ENCODE measurements around the gene TPST2. TPM values are rescaled to one million over a fixed set of nuclear protein-coding genes. Genes with fewer than 3 reads are reported as not detected.

The TPST2 gene
- total and polyA plus RNA-seq, 12 donors: 15.7 to 167 (median 57.0) TPM

GRCh38 chr22:26565889-26566288 is 24.0 kb downstream of the TPST2 start:
- Histone ChIP-seq H3K4me3 (no peak overlapping the region), H3K4me1 (replicated peaks in 1 of 2) (peaks cover 8 to 15% of the 10 kb centered on the region in 2 donors), H3K9me3 (replicated peaks in 1 of 3) (no peaks in the 10 kb centered on the region), H3K36me3 (replicated peaks in 1 of 2) (no peaks in the 10 kb centered on the region), H3K27me3 (no peaks in the 10 kb centered on the region), H3K27ac (no peak overlapping the region)
- WGBS, 4 donors: 63 to 81% (median 76%) methylated on average over 8 of the region's 8 CpGs
- DNase-seq: no peak
- TF ChIP-seq POLR2A (IDR thresholded peaks at IDR 0.05) (no peak), CTCF (IDR thresholded peaks at IDR 0.05) (no peak)
- intact Hi-C loops (cut with DNase I): no loop called here

- no peak for DNase-seq
- Histone ChIP-seq H3K4me3 (no peak overlapping the region), H3K9me3 (replicated peaks in 1 of 3) (no peaks in the 10 kb centered on the region), H3K27ac (no peak overlapping the region), H3K36me3 (replicated peaks in 1 of 2) (no peaks in the 10 kb centered on the region), H3K4me1 (replicated peaks in 1 of 2) (peaks cover 8 to 9% of the 10 kb centered on the region in 2 donors), H3K27me3 (no peaks in the 10 kb centered on the region)
- intact Hi-C loops (cut with DNase I): no loop called here
- 94 to 97% (median 95%) methylated on average over 3 to 6 of the region's 6 CpGs for WGBS, 4 donors
- TF ChIP-seq POLR2A (IDR thresholded peaks at IDR 0.05) (no peak), CTCF (IDR thresholded peaks at IDR 0.05) (no peak)
These were observed 24.8 kb downstream of the TPST2 start for GRCh38 chr22:26565181-26565580.

GRCh38 chr22:26564672-26565071 is 25.3 kb downstream of the TPST2 start:
- Histone ChIP-seq H3K4me1 (replicated peaks in 1 of 2) (peaks cover 8 to 12% of the 10 kb centered on the region in 2 donors), H3K4me3 (no peak overlapping the region), H3K9me3 (replicated peaks in 1 of 3) (no peaks in the 10 kb centered on the region), H3K36me3 (replicated peaks in 1 of 2) (no peaks in the 10 kb centered on the region), H3K27me3 (no peaks in the 10 kb centered on the region), H3K27ac (no peak overlapping the region)
- intact Hi-C loops (cut with DNase I): no loop called here
- TF ChIP-seq CTCF (IDR thresholded peaks at IDR 0.05) (no peak), POLR2A (IDR thresholded peaks at IDR 0.05) (no peak)
- no peak for DNase-seq
- WGBS, 4 donors: 80 to 85% (median 83%) methylated on average over 3 of the region's 3 CpGs

- intact Hi-C loops (cut with DNase I): no loop called here
- WGBS, 4 donors: 78 to 95% (median 90%) methylated on average over 8 of the region's 8 CpGs
- TF ChIP-seq POLR2A (IDR thresholded peaks at IDR 0.05): no peak
- TF ChIP-seq CTCF (IDR thresholded peaks at IDR 0.05): no peak
- DNase-seq: no peak
- Histone ChIP-seq H3K27ac (no peak overlapping the region), H3K9me3 (replicated peaks in 1 of 3) (no peaks in the 10 kb centered on the region), H3K4me1 (replicated peaks in 1 of 2) (peaks cover 8 to 17% of the 10 kb centered on the region in 2 donors), H3K27me3 (no peaks in the 10 kb centered on the region), H3K4me3 (no peak overlapping the region), H3K36me3 (replicated peaks in 1 of 2) (no peaks in the 10 kb centered on the region)
These were observed 25.8 kb downstream of the TPST2 start for GRCh38 chr22:26564181-26564580.

All from adrenal gland (tissue), 12 donors.